Glutamatergic neuron (in vitro differentiated cells): ENCODE data around the gene KCNC3. TPM values are rescaled to one million over a fixed set of nuclear protein-coding genes. Genes with fewer than 3 reads are reported as not detected.

Source experiments
- DNase-seq: peaks from one replicate; pipeline ENCODE4 v3.0.0; 2022
- H3K27ac Mint-ChIP-seq: one replicate; pipeline ENCODE4 v1.8.0; 2020; ENCODE audit warnings: mild to moderate bottlenecking, mixed read lengths, inconsistent platforms; ENCODE audit not compliant: unreplicated experiment
- H3K27me3 Mint-ChIP-seq: one replicate; pipeline ENCODE4 v1.8.0; 2020; ENCODE audit warnings: mild to moderate bottlenecking, moderate library complexity, mixed read lengths, inconsistent platforms; ENCODE audit not compliant: unreplicated experiment
- H3K36me3 Mint-ChIP-seq: one replicate; pipeline ENCODE4 v1.8.0; 2020; ENCODE audit warnings: mild to moderate bottlenecking, mixed read lengths, inconsistent platforms; ENCODE audit not compliant: unreplicated experiment
- H3K4me1 Mint-ChIP-seq: one replicate; pipeline ENCODE4 v1.8.0; 2020; ENCODE audit warnings: mild to moderate bottlenecking, low read depth, mixed read lengths, inconsistent platforms; ENCODE audit not compliant: unreplicated experiment
- H3K4me3 Mint-ChIP-seq: one replicate; pipeline ENCODE4 v1.8.0; 2020; ENCODE audit warnings: mild to moderate bottlenecking, mixed read lengths, inconsistent platforms; ENCODE audit not compliant: unreplicated experiment
- H3K9me3 Mint-ChIP-seq: one replicate; pipeline ENCODE4 v1.8.0; 2020; ENCODE audit warnings: mild to moderate bottlenecking, moderate library complexity, mixed read lengths, inconsistent platforms; ENCODE audit not compliant: unreplicated experiment
- total RNA-seq: library from RNA; stranded (reverse); fragmentation: NEBNext Ultra II Directional; extraction: Animal tissue kit (Norgen Biotek cat#: 25700); gene quantifications from one replicate; pipeline ENCODE4 v1.2.1, GENCODE V29; 2021; ENCODE audit not compliant: unreplicated experiment
- TF ChIP-seq, protein P1 (sequence below): fragments of 200-600 bp; sonication (generic); IDR thresholded peaks from one replicate; pipeline ENCODE4 v1.5.0; 2021; ENCODE audit not compliant: partially characterized antibody, unreplicated experiment

The KCNC3 gene
- total RNA-seq, 1 donor from 2014 or later: 10.6 TPM

DNA sequence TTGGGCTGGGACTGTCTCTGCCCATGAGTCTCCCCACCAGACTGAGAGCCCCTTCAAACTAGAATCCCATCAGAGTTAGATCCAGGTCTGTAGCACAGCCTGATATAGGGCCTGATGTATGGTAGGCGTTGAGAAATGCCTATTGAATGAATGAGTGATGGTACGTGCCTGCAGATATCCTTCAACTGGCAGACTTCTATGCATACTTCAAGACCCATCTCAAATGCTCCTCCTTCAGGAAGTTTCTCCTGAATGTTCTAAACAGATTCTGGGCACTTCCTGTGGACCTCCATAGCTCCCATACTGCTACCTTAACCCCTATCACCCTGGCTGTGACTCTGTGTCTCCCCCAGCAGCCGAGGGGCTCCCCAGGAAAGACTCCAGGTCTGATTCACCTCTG is 48.2 kb downstream of the KCNC3 start:
- peaks cover 2% of the 10 kb centered on the region for H3K27me3 Mint-ChIP-seq
- no peak for DNase-seq
- TF ChIP-seq, protein P1, sequence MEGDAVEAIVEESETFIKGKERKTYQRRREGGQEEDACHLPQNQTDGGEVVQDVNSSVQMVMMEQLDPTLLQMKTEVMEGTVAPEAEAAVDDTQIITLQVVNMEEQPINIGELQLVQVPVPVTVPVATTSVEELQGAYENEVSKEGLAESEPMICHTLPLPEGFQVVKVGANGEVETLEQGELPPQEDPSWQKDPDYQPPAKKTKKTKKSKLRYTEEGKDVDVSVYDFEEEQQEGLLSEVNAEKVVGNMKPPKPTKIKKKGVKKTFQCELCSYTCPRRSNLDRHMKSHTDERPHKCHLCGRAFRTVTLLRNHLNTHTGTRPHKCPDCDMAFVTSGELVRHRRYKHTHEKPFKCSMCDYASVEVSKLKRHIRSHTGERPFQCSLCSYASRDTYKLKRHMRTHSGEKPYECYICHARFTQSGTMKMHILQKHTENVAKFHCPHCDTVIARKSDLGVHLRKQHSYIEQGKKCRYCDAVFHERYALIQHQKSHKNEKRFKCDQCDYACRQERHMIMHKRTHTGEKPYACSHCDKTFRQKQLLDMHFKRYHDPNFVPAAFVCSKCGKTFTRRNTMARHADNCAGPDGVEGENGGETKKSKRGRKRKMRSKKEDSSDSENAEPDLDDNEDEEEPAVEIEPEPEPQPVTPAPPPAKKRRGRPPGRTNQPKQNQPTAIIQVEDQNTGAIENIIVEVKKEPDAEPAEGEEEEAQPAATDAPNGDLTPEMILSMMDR: no peak
- peaks cover 2% of the 10 kb centered on the region for H3K9me3 Mint-ChIP-seq
- H3K27ac Mint-ChIP-seq: no peak overlapping the region
- peaks cover 4% of the 10 kb centered on the region for H3K36me3 Mint-ChIP-seq
- no peak overlapping the region for H3K4me3 Mint-ChIP-seq
- no peaks in the 10 kb centered on the region for H3K4me1 Mint-ChIP-seq

DNA sequence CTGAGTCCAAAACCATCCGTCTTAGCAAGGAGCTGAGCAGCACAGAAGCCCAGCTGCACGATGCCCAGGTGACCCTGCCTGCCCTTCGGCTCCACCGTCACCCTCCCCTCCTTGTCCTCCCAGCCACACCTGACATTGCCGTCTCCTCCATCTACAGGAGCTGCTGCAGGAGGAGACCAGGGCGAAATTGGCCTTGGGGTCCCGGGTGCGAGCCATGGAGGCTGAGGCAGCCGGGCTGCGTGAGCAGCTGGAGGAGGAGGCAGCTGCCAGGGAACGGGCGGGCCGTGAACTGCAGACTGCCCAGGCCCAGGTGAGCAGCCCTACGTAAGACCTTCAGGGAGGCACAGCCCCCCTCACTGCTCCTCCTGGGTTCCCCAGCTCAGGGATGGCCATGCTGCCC is 49.1 kb downstream of the KCNC3 start:
- H3K27ac Mint-ChIP-seq: no peak overlapping the region
- H3K4me3 Mint-ChIP-seq: no peak overlapping the region
- H3K36me3 Mint-ChIP-seq: no peaks in the 10 kb centered on the region
- peaks cover 2% of the 10 kb centered on the region for H3K9me3 Mint-ChIP-seq
- TF ChIP-seq, protein P1: no peak
- DNase-seq: no peak
- peaks cover 2% of the 10 kb centered on the region for H3K27me3 Mint-ChIP-seq
- no peaks in the 10 kb centered on the region for H3K4me1 Mint-ChIP-seq

DNA sequence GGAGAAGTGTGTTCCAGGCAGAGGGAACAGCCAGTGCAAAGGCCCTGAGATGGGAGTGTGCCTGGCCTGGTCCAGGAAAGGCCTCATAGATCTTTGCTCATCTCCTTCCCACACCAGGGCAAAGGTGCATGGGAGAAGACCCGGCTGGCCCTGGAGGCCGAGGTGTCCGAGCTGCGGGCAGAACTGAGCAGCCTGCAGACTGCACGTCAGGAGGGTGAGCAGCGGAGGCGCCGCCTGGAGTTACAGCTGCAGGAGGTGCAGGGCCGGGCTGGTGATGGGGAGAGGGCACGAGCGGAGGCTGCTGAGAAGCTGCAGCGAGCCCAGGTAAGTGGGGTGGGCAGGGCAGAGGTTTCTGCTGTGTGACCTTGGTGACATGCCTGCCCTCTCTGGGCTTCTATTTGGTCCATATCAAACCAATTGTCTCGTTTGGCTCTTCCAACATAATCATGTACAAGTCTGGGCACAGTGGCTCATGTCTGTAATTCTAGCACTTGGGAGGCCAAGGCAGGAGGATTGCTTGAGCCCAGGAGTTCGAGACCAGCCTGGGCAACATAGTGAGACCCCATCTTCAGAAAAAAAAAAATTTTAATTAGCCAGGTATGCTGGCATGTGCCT is 51.1 kb downstream of the KCNC3 start:
- Mint-ChIP-seq H3K27me3 (peaks cover 2% of the 10 kb centered on the region), H3K9me3 (peaks cover 2% of the 10 kb centered on the region), H3K4me1 (no peaks in the 10 kb centered on the region), H3K4me3 (no peak overlapping the region), H3K36me3 (no peaks in the 10 kb centered on the region), H3K27ac (no peak overlapping the region)
- TF ChIP-seq, protein P1: no peak
- no peak for DNase-seq

DNA sequence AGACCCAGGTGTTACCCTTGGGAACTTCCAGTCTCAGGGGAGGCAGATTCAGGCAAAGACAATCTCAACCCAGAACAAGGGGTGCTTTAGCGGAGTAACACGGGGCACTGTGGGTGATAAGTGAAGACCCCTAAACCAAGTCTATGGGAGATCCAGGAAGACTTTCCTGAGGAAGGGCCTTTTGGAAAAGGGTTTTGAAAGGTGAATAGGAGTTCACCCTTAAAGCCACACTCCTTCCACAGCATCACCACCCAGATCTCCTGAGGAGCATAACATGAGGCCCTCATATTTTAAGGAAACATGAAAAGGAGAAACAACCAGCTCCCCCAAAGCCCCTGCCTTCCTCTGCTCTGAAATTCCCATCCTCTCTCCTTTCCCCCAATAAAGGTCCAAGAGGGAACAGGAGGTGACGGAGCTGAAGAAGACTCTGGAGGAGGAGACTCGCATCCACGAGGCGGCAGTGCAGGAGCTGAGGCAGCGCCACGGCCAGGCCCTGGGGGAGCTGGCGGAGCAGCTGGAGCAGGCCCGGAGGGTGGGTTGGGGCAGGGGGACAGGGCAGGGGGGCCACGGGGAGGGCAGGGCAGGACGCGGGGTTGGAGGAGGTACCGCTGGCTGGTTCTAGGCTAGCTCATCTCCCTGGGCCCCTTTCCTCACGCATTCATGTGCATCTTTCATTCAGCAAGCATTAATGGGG is 52.7 kb downstream of the KCNC3 start:
- H3K4me3 Mint-ChIP-seq: no peak overlapping the region
- H3K9me3 Mint-ChIP-seq: peaks cover 2% of the 10 kb centered on the region
- H3K36me3 Mint-ChIP-seq: no peaks in the 10 kb centered on the region
- H3K4me1 Mint-ChIP-seq: no peaks in the 10 kb centered on the region
- TF ChIP-seq, protein P1: no peak
- H3K27ac Mint-ChIP-seq: no peak overlapping the region
- no peak for DNase-seq
- peaks cover 2% of the 10 kb centered on the region for H3K27me3 Mint-ChIP-seq
